Coronary artery (tissue), 2 donors: ENCODE results near the gene GCK.
A peak's percentile ranks its signal among the peaks of the same experiment; 100 is the strongest.
"Not testable (repeated sequence)": the region's sequence is repeated elsewhere in the genome, so short reads cannot be mapped to it uniquely, and the experiment has no call there.

Source experiments
- DNase-seq: peaks from one replicate; pipeline ENCODE4 v3.0.0-alpha.2; 2017; ENCODE audit warnings: low spot score
- H3K27ac ChIP-seq, 2 donors: fragments of 200-600 bp; sonication (generic); one replicate each; pipeline ENCODE4 v1.5.1; 2016 to 2019
- H3K4me3 ChIP-seq: fragments of 200-600 bp; sonication (generic); 2 replicates; pipeline ENCODE4 v1.5.1; 2016; ENCODE audit warnings: mild to moderate bottlenecking, moderate library complexity
- TF ChIP-seq, protein P1 (sequence below): fragments of 200-600 bp; sonication (generic); IDR thresholded peaks from one replicate; pipeline ENCODE4 v1.5.1; 2019; ENCODE audit warnings: antibody characterized with exemption

Gene GCK

DNA sequence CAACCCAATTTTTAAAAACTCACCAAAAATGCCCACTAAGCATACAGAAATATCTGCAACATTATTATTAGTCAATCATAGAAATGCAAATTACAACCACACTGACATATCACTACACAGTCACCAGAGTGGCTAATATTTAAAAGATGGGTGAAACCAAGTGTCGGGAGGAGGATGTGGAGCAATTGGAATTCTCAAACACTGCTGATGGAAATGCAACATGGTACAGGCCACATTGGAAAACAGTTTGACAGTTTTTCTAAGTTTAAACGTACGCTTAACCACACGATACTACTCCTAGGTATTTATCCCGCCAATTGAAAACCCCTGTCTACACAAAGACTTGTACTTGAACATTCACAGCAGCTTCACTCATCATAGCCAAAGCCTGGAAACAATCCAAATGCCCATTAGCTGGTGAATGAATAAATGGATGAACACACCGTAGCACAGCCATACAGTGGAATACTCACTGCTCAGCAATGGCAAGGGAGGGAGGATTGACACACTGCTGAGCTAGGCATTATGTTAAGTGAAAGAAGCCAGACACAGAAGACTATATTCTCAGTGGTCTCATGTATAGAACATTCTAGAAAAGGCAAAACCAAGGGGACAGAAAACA lies 16.3 kb downstream of the GCK start:
- Histone ChIP-seq H3K4me3 (no peak overlapping the region), H3K27ac (no peak overlapping the region)
- TF ChIP-seq, protein P1, sequence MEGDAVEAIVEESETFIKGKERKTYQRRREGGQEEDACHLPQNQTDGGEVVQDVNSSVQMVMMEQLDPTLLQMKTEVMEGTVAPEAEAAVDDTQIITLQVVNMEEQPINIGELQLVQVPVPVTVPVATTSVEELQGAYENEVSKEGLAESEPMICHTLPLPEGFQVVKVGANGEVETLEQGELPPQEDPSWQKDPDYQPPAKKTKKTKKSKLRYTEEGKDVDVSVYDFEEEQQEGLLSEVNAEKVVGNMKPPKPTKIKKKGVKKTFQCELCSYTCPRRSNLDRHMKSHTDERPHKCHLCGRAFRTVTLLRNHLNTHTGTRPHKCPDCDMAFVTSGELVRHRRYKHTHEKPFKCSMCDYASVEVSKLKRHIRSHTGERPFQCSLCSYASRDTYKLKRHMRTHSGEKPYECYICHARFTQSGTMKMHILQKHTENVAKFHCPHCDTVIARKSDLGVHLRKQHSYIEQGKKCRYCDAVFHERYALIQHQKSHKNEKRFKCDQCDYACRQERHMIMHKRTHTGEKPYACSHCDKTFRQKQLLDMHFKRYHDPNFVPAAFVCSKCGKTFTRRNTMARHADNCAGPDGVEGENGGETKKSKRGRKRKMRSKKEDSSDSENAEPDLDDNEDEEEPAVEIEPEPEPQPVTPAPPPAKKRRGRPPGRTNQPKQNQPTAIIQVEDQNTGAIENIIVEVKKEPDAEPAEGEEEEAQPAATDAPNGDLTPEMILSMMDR = no peak
- DNase-seq = peak; percentile 5

DNA sequence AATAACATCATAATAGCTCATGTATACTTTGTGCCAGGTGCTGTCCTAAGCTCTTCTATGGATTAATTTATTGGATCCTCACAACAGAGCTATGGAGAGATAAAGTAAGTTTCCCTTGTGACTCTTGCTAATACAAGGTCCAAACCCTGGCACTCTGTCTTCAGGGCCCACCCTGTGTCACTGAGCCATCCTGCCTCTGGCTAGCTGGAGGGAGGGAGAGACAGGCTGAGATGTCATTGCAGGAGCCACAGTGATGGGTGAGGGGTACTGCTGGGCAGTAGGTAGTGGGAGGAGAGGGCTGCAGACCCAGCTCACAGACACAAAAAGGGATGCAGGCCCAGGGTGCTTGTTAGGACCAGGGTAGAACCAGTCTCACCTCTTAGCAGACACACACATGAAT lies 16.9 kb downstream of the GCK start:
- Histone ChIP-seq H3K27ac (no peak overlapping the region), H3K4me3 (no peak overlapping the region)
- TF ChIP-seq, protein P1 = no peak
- DNase-seq = peak; percentile 21

DNA sequence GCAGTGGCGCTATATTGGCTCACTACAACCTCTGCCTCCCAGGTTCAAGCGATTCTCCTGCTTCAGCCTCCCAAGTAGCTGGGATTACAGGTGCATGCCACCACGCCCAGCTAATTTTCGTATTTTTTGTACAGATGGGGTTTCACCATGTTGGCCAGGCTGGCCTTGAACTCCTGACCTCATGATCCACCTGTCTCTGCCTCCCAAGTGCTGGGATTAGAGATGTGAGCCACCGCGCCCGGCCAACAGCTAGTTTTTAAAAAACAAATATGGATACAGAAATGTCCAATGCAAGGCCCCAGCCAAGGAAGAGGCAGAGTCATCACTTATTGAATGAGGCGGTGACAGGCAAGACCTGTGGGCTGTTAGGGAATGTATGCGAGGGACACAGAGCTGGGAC lies 17.3 kb downstream of the GCK start:
- H3K27ac ChIP-seq, H3K4me3 ChIP-seq: not testable (repeated sequence)
- DNase-seq = peak; percentile 2

DNA sequence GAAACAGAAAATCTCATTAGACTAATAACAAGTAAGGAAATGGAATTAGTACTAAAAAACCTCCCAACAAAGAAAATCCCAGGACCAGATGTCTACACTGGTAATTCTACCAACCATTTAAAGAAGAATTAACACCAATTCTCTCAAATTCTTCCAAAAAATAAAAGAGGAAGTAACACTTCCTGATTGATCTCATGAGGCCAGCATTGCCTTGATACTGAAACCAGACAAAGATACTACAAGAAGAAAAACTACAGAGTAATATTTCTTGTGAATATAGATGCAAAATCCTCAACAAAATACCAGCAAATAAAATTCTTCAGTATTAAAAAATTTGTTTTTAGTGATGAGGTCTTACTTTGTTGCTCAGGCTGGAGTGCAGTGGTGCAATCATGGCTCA lies 21.3 kb downstream of the GCK start:
- H3K27ac ChIP-seq = no peak overlapping the region
- DNase-seq = no peak
- TF ChIP-seq, protein P1 = no peak
- no peak overlapping the region for H3K4me3 ChIP-seq

DNA sequence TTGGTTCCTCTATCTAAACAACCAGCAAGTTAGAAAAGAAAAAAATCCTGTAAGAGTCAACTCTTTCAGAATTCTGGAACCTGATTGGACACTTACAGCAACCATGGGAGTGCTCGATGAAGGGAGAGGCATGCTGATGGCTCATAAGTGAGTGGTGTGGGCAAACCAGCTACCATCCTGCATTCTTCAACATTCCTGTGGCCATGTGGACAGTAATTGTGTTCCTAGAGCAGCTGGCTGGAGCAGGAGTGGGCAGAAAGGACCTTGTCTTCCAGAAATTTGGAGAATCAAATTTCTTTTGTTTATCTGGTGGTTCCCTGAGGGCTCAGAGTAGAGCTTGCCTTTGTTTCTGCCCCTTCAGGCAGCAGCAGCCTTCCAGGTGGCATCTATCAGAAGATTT lies 25.6 kb downstream of the GCK start:
- TF ChIP-seq, protein P1 = no peak
- Histone ChIP-seq H3K4me3 (no peak overlapping the region), H3K27ac (no peak overlapping the region)
- peak; percentile 7 for DNase-seq

DNA sequence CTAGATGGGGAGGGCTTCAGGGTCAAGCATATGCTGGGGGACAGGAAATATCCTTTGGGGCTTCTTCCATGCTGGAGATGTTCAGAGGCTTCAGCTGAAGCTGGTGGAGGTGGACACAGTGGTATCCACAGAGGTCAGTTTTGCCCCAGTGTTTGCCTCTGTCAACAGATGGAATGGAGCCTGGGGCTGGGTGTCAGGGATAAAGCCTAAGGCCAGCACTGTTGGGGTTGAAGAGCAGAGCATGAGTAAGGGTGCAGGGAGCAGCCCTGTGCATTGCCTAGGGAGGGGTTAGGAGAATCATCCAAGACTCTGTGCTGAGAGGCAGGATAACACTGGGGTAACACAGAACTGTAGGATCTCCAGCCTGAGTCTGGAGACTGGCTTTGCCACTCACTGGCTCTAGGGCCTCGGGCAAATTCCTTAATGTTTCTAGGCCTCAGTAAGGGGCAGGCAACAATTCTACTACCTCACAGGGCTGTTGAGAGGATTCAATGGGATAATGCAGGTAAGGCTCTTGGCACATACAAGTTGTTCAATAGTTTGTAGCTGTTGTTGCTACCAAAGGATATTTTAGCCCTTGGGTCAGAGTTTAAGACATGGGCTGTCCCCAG lies 26.3 kb downstream of the GCK start:
- no peak overlapping the region for H3K4me3 ChIP-seq
- TF ChIP-seq, protein P1 = no peak
- DNase-seq = no peak
- H3K27ac ChIP-seq = no peak overlapping the region

DNA sequence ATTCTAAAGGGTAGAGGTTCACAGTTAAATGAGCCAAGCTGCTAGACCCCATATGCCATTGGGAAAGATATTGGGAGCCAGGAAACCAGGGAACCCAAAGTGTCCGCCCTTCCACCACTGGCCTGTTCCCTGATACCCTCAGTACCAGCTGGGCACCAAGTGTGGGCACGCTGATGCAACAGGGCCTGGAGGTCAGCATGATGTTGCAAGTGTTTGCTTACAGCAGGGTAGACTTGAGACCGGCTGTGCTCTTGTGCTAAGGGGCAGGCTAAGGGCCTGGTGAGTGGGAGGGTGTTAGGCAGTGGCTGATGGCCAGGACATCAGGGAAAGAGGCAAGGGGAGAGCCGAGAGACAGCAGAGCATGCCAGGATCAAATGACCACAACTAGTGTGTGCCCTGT lies 27.1 kb downstream of the GCK start:
- Histone ChIP-seq H3K27ac (no peak overlapping the region), H3K4me3 (no peak overlapping the region)
- DNase-seq = peak; percentile 56

More for the DNA sequence above, 27.1 kb downstream of the GCK start:
- TF ChIP-seq, protein P1 = no peak
